Hepatic stellate cell (primary cell): ENCODE measurements around the gene ABLIM3.

Experiments used
- DNase-seq: peaks from one replicate; pipeline ENCODE4 v3.0.0; 2011; ENCODE audit warnings: low spot score

ABLIM3 gene

DNA sequence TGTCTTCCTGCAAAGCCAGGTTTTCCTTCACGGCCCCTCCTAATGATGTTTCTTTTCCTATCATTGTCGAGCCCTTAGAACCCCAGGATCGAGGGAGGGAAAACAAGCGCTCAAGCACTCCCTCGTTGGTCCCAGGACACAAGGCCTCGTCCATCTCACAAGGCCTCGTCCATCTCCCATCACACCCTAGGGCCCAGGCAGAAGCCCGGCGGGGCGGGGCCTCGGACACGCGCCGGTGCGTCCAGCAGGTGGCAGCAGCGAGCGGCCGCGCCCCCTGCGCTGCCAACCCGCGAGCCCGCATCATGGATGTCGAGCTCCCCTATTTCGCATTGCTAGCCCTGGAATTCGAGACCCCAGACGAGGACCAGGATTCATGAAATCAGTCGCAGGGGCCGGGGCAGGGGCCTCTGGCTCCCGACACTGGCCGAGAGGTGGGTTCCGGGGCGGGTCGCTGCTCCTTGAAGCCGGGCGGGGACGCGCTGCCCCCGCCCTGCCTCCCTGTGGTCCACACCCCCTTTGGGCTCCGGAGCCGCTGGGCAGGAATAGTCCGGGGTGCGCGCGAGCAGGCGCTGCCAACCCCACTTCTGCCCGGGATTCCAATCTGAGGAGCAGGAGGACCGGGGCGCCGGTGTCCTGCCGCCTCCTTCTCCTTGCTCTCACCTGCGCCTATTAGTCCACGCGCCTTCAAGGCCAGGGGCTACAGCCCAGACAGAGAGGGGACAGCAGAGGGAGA, at the start of gene ABLIM3:
ABLIM3 (plus strand) TSS at position 270 of the 733 bp plus-strand sequence. CDS start 603 bp downstream, outside the sequence.
- DNase-seq: peak; percentile 83

DNA sequence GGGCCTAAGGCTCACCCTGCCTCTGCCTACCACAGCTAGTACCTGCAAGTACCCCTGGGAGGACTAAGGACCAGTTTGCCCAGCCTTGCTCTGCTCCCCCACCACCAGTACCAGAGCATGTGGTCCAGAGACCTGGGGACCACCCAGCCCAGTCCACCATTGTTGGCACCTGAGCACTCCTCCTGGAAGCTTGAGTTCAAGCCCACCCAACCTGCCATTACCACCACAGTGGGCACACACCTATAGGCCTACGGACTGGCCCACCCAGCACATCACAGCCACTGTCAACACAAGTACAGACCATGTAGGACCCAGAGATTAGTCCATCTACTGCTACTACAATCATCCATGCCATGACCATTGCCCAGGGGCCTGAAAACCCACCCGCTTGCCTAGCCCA, 47.7 kb upstream of the ABLIM3 start:
- no peak for DNase-seq

DNA sequence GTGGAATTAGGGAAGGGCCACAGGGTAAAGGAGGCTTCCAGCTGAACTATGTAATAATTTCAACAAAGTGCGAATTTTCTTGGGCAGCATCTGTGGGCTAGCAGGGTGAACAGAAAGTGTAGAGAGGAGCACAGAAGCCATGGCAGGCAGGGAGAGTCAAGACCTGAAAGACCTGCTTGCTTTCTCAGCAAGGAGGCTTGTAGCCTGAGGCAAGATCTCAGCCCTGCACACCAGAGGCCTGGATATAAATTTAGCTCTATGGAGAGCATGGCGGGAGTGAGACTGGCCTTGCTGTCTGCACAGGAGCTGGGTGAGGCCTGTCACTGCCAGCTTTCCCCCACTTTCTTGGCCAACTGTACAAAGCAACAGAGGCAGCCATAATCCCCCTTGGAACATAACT, 46.3 kb upstream of the ABLIM3 start:
- DNase-seq: no peak

DNA sequence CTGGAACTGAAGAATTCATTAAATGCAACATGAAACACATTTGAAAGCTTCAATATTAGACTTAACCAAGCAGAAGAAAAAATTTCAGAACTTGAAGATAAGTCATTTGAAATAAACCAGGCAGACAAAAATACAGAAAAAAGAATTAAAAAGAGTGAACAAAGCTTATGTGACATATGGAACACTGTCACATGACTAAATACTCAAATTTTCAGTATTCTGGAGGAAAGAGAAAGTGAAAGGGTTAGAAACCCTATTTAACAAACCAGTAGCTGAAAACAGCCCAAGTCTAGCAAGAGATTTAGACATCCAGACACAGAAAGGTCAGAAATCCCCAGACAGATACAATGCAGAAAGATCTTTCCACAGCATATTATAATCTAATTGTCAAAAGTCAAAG, 41.4 kb upstream of the ABLIM3 start:
- no peak for DNase-seq

DNA sequence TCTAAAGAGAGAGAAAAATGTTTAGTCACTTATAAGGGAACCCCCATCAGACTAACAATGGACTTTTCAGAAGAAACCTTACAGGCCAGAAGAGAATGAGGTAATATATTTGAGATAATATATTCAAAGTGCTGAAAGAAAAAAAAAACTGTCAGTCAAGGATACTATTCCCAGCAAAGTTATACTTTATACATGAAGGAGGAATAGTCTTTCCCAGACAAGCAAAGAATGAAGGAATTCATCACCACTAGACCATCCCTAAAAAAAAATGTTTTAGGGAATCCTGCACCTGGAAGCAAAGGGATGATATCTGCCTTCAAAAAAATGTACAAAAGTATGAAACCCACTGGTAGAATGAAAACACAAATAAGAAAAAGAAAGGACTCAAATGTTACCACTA, 41.0 kb upstream of the ABLIM3 start:
- no peak for DNase-seq

DNA sequence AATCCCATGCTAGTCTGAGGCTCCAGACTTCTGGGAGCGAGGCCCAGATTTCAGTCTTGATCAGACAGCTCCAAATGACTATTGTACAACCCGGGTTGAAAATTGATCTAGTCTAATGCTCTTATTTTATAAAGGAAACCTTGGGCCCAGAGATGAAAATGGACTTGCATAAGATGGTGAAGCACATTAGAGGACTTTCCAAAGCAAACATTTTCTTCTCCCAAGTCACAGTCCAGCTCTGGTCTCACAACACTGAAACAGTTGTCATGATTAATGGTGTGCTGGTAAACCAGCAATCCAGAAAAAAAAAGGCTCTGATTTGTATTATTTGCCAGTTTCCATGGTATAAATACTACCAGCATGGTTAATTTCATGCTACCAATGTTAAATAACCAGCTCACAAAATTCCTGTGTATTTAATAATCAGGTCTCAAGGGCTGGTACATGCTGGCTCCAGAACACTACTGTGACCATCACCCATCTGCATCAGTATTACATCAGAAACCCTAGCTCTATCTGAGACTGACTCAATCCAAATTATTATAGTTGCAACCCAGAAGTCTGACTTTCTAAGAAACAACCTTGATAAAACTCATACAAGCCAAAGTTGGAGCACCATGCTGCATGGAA, 32.5 kb upstream of the ABLIM3 start:
- DNase-seq: no peak

DNA sequence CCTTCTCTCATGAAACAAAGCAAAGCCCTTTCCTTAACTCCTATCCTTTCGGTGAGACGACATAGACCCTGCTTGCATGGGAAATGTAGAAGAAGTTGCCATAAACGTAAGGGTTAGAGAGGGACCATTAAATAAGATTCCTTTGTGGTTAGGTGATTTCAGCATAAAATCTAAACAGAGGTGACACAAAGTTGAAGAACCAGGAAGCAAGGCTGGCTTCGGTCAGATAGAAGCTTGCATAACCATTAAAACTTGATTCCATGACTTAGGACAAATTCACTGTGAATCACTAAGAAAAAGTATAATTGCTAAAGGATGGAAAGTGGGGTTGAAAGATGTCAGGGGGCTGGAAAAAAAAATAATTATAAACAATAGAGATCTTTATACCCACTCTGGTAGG, 30.9 kb upstream of the ABLIM3 start:
- DNase-seq: no peak

DNA sequence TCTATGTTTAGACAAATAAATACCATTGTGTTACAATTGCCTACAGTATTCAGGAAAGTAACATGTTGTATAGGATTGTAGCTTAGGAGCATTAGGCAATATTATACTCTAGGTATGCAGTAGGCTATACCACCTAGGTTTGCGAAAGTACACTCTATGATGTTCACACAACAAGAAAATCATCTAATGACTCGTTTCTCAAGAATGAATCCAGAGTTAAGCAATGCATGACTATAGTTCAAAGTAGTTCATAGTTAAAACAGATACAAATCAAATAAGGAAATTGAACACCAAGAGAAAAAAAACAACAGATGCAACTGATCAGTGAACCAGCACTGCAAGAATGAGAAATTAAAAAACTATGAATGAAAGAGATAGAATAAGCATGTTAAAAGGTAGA, 27.6 kb upstream of the ABLIM3 start:
- DNase-seq: no peak

DNA sequence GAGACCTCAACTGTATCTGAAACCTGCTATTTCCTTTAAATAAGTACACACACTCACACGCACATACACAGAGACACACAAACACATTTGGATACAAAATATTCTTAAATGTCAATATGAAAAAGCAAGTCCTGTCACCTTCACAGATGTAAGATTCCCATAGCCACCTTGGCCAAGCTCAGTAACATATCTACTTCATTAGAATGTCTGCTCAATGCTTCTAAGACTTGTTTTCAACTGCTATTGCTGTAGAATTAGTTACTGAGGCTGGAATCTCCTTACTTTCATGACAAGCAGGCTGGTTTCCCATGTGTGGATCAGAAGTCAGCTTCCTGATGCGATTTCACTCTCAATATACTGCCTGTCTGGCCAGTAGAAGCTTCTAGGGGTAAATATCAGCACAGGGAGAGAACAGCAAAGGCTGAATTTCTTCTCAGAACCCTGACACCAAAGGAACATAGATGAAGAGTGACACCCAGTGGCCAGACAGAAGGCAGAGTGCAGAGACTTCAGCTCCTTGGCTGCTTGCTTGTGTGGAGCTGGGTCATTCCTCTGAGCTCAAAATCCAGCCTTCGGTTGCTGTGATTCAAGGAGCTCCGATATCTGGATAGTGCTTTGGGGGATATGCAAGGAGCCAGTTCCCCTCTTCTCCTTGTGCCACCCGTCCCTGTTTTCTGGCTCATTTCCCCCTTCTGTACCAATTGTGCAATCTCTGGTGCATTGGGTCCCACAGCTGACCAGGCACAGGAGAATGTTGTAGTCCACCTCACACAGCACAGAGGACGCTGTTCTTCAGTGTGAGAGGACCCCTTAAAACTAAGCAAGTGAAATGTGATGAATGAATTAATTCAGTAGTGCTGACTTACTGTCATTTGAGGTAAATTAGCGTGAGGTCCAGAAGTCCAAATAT, 26.6 kb upstream of the ABLIM3 start:
- peak; percentile 46 for DNase-seq

DNA sequence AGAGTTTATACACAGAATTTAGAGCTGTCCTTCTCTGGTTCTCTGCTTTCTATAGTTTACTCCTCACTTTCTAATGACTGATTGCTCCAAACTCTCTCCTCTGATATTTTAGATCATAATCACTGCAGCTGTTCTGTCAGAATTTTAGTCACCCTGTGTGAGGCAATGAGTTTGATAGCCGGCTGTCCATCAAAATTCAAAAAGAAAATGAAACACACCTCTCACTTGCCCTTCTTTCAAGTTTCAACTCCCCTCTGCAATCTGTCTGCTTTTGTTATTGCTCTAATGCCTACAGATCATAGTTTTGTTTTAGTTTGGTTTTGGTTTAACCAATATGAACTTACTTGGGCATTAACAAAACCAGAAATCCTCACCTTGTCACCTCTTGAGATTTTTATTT, 23.3 kb upstream of the ABLIM3 start:
- no peak for DNase-seq

DNA sequence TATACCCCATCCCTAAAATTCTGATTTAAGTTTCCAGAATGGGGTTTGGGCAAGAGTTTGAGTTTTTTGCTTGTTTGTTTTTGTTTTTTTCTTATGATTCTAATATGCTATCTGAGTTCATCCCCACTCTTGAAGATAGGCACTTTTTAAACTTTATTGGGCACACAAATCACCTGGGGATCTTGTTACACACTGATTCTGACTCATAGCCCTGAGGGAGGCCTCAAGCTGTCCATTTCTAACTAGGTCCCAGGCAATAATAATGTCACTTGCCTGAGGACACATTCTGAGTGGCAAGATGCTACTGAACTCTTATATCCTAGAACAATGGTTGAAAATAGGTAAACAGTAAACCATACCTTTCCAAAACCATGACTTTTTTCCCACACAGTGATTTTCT, 22.8 kb upstream of the ABLIM3 start:
- no peak for DNase-seq

DNA sequence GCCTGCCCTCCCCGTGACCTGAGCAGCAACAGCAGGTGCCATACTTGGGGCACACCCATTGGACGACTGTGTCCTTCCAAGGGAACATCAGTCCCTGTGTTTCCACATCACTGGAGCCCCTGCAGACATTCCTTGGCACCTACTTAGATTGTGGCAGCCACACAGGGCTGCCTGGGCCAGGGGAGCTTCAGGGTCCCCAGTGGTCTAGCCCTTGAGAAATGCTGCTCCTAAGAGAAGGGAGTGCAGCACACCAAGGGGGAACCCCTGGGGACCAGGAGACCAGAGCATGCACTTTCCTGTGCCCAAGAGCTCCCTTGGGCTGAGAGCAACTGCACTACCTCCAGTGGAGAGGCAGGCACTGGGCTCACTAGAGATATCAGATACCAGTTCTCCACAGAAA, 20.1 kb upstream of the ABLIM3 start:
- no peak for DNase-seq

DNA sequence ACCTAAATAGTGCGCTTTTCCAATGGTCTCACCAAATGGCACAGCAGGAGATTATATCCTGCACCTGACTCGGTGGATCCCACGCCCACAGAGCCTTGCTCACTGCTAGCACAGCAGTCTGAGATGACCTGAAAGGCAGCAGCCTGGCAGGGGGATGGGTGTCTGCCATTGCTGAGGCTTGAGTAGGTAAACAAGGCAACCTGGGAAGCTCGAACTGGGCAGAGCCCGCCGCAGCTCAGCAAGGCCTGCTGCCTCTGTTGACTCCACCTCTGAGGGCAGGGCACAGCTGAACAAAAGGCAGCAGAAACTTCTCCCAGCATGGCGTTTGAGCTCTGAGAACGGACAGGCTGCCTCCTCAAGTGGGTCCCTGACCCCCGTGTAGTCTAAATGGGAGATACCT, 18.1 kb upstream of the ABLIM3 start:
- DNase-seq: no peak

DNA sequence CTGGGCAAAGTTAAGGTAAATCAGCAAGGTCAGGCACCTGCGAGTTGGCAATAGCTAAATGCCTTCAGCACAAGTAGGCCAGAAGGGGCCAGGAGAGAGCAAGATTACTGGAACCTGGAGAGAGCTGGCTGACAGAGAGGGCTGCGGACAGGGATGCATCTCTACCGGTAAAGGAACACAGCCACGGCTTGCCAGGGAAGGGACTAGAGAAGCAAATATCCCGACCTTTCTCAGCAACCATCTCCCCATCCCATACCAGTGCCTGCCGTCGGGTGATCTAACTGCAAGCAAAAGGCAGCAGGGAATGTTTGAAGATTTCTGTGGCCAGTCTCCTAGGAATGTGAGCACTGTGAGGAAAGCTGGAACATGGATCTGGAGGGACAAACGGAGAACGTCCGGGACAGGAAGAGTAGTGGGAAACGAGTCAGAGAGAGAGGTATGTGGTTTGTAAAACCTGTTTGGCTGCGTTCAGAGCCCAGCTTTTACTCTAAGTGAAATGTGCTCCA, 15.9 kb upstream of the ABLIM3 start:
- DNase-seq: no peak

DNA sequence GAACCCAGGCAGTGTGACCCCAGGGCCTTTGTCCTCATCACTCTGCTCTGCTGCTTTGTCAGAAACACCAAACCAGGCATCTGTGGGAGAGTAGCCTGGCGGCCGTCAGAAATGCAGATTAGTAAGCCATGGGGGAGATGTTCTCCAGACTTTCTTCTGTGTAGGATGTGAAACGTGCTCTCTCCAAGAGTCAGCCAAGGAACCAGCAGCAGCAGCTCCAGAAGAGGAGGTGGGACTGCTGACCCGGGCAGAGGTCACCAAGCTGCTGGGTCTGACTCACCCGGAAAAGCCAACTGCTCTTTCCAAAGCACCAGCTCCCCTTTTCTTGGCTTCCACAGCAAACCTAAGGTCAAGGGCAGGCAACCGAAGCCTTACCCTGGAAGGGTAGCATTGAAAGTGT, 14.4 kb upstream of the ABLIM3 start:
- no peak for DNase-seq

DNA sequence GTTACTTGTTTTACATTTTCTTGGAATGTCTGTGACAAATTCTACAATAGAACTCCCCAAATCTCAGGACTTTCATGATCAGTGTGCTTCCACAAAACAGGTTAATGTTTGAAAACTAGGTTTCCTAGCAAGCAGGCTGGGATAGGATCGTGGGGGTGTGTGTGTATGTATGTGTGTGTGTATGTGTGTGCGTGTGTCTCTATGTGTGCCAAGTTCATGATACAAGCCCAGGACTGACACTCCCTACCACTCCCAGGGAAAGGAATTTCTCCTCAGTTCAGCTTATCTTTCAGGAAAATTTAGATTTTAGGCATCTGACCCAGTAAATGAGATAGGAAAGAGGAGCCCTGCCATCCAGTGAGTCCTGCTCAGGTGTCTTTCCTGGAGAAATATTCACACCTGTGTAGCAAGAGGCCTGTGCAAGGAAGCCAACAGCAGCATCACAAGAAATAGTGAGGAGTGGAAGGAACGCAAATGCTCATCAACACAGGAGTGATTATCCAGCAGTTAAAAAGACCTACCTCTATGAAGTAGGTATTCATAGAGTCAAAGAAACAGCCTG, 13.8 kb upstream of the ABLIM3 start:
- no peak for DNase-seq

DNA sequence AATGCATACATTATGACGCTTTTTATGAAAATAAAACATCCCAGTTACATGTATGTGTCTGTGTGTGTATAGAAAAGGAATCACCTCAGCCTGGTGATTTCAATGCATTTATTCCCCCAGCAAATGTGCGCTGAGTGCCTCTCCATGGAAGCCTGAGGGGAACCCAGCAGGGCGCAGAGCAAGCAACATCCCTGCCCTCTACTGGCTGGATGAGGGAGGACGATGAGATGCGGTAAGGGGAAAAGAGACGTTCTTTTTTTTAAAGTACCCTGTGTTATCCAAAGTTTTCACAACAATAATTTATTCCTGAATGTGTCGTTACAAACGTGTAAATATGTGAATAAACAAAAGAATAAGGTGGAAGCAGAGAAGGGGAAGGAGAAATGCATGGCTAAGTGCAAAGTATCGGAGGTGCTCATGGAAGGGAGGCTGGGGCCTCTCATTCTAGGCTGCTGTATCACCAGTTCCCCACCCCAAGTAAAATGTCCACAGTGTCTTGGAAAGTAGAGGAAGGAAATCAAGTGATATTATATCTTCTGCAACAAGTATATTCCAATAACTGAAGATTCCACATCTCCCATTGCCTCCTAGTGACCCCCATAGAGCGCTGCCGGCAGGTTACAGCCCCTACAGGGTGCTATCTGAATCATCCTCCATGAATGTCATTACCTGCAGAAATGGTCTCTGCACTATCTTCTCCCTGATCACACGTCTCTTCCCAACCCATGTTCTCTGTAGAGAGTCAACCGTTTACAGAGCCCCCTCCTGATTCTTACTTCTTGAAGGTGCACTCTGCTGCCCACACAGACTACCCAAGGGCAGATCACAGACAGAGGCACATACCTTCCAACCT, 13.0 kb upstream of the ABLIM3 start:
- peak; percentile 67 for DNase-seq

DNA sequence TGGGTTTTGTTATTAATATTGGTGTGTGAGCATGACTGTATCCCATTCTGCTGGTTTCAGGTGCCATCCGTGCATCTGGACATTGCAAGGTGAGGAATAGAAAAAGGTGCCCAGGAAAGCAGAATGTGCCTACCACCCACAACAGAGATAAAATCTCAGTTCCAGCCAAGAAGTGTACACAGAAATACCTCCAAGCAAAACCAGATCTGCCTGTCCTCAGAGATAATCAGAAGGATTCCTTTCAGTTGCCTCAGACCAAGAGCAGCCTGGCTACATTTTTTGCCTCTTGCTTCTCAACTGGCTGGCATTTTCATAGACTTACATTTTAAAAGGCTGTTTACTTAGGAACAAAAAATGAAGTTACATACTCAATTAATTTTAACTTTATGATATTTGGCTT, 12.1 kb upstream of the ABLIM3 start:
- no peak for DNase-seq

DNA sequence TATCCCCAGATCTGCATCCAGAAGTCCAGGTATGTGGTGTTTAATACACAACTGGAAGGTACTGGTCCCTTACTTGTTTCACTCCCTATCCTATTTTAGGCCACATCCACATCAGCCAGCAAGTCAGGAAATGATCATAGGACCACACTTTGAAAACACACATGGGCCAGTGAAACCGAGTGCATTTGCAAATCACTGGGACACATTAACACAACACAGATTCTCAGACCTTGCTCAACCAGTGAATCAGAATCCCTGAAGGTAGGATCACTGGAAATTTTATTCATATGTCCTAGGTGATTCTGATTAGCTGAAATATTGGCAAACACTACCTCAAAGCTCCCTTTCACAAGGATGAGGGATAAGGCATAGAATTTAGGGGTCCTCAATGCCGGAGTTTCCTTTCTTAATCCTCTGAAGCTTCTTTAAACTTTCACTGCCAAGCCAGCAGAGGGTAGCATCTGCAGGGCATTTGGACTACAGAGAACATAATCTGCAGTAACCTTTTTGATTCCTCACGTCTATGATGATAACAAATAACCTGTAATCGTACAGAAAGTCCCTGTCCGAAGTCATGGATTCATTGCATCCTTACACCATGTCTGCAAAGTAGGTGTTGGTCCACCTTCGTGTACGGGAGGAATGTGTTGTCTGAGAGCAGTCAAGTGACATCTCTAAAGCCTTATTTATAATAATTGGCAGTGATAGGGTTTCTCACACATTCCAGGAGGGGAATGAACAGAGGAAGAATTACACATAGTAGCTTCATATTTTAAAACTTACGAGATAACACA, 11.0 kb upstream of the ABLIM3 start:
- no peak for DNase-seq

DNA sequence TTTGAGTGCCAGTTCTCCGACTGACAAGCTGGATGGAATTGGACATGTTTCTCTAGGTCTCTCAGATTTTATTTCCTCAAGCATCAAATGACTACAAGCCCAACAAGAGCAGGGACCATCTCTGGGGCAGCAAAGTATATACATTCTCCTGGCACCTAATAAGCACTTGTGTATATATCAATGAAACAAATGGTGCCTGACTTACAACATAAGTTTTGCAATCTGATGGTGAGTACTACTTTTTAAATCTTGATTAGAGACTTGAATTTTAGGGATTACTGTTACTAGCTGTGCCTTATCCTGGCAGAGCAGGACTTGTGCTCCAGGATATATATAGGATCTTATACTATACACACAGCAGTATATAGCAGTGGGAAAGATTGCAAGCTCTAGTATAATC, 8.8 kb upstream of the ABLIM3 start:
- no peak for DNase-seq
